ENCODE results near the gene AOAH.

Gene AOAH, protein sequence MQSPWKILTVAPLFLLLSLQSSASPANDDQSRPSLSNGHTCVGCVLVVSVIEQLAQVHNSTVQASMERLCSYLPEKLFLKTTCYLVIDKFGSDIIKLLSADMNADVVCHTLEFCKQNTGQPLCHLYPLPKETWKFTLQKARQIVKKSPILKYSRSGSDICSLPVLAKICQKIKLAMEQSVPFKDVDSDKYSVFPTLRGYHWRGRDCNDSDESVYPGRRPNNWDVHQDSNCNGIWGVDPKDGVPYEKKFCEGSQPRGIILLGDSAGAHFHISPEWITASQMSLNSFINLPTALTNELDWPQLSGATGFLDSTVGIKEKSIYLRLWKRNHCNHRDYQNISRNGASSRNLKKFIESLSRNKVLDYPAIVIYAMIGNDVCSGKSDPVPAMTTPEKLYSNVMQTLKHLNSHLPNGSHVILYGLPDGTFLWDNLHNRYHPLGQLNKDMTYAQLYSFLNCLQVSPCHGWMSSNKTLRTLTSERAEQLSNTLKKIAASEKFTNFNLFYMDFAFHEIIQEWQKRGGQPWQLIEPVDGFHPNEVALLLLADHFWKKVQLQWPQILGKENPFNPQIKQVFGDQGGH

GRCh38 chr7:36723951-36724664 lies at the start of gene AOAH:
AOAH (minus strand) TSS chr7:36724494; CDS start chr7:36724148, 346 bp downstream.
- Mint-ChIP-seq H3K36me3 (ENCODE audit: low read depth) (peaks cover 23% of the 10 kb centered on the region), H3K27ac (peak within 1 kb of the TSS; percentile 96), H3K4me3 (peak within 1 kb of the TSS; percentile 97), H3K4me1 (ENCODE audit: low read depth) (peaks cover 77% of the 10 kb centered on the region), H3K9me3 (peaks cover 6% of the 10 kb centered on the region), H3K27me3 (ENCODE audit: low read depth) (no peaks in the 10 kb centered on the region)
- peak; percentile 83 for DNase-seq (ENCODE audit: low spot score)

DNA sequence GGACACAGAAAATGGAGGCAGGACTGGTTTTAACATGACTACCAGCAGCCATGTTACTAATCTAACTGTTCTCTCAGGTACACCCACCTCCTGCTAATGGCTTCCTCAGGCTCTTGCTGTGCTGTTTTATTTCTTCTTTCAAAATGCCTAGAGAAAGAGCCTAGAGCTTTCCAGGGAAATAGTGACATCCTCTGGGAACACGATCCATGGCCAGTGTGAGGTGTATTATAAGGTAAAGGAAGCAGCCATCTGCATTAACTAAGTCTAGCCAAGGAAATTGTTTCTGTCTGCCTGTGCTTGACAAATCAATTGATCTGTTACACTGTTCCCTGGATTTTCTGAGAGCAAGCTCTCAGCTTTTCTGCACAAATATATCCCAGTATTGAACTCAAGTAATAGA lies 42.2 kb upstream of the AOAH start:
- Mint-ChIP-seq H3K36me3 (ENCODE audit: low read depth) (peaks cover 2% of the 10 kb centered on the region), H3K27me3 (ENCODE audit: low read depth) (peaks cover 2% of the 10 kb centered on the region), H3K4me3 (no peak overlapping the region), H3K9me3 (no peaks in the 10 kb centered on the region), H3K27ac (no peak overlapping the region), H3K4me1 (ENCODE audit: low read depth) (peaks cover 19% of the 10 kb centered on the region)
- no peak for DNase-seq (ENCODE audit: low spot score)

DNA sequence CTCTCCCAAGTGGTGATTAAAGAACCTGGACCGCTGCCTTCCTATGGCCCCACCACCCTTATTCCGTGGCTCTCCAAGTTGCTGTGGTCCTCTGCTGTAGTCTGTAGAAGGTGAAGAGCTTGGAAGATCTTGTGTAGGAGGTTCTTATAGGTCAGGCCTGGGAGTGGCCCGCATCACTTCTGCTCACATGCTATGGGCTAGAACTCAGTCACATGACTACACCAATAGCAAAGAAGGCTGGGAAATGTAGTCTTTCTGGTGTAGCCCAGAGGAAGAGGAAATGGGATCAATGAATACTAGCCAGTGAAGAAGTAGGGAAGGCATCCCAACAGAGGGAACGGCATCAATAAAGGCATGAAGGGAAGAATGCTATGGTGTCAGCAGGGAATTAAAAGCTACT lies 41.3 kb upstream of the AOAH start:
- peaks cover 2% of the 10 kb centered on the region for H3K36me3 Mint-ChIP-seq (ENCODE audit: low read depth)
- no peak for DNase-seq (ENCODE audit: low spot score)
- H3K27ac Mint-ChIP-seq = no peak overlapping the region
- H3K4me1 Mint-ChIP-seq (ENCODE audit: low read depth) = peaks cover 19% of the 10 kb centered on the region
- H3K4me3 Mint-ChIP-seq = no peak overlapping the region
- no peaks in the 10 kb centered on the region for H3K9me3 Mint-ChIP-seq
- H3K27me3 Mint-ChIP-seq (ENCODE audit: low read depth) = peaks cover 2% of the 10 kb centered on the region

DNA sequence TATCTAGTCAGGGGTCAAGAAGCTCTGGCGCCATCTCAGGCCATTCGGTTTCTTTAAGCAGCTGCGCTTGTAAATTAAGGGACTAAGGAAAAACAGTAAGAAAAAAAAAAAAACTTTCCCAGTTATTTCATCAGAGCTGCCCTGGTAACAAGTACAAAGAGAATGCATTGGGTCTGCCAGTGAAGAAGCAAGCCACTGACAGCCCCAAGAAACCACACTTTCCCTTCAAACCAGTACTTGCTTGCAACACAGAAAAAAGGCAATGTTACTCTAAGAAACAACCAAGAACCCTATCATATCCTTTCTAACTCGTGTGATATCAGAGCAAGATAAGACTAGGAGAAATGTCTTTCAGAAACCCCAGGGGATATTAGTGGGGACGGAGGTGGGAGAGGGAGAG lies 40.6 kb upstream of the AOAH start:
- no peak for DNase-seq (ENCODE audit: low spot score)
- peaks cover 2% of the 10 kb centered on the region for H3K27me3 Mint-ChIP-seq (ENCODE audit: low read depth)
- peaks cover 17% of the 10 kb centered on the region for H3K4me1 Mint-ChIP-seq (ENCODE audit: low read depth)
- peak overlapping the region; percentile 46 for H3K27ac Mint-ChIP-seq
- H3K36me3 Mint-ChIP-seq (ENCODE audit: low read depth) = peaks cover 2% of the 10 kb centered on the region
- H3K4me3 Mint-ChIP-seq = peak overlapping the region; percentile 1
- no peaks in the 10 kb centered on the region for H3K9me3 Mint-ChIP-seq

DNA sequence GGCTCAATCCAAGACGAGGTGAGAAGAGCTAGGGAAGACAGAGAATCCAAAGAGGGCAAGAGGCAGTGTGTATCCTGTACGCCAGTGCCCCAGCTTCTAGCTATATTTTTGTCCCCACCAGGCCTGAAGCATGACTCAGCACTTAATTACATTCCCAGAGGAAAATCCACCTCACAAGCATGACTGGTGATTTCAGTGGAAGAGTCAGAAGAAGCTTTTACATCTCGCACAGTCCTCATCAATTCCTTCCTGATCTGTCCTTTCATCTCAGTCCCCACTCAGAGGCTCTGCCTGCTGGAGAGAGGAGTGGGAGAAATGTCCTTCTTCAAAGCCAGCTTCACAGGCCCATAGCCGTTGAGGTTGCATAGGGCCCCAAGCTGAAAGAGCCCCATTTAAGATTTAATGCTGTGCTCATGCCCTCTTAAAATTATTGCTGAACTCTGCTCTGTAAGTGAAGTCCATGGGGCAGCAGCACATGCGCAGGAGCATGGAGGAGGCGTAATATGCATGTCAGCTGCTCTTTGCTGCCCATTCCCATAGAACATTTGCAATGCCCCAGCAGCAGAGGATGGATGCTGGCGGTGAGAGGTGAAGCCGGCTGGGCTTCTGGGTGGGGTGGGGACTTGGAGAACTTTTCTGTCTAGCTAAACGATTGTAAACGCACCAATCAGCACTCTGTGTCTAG lies 39.0 kb upstream of the AOAH start:
- Mint-ChIP-seq H3K9me3 (no peaks in the 10 kb centered on the region), H3K36me3 (ENCODE audit: low read depth) (peaks cover 2% of the 10 kb centered on the region), H3K4me3 (no peak overlapping the region), H3K27me3 (ENCODE audit: low read depth) (no peaks in the 10 kb centered on the region), H3K4me1 (ENCODE audit: low read depth) (peaks cover 17% of the 10 kb centered on the region), H3K27ac (no peak overlapping the region)
- DNase-seq (ENCODE audit: low spot score) = no peak

GRCh38 chr7:36762394-36762793 lies 38.1 kb upstream of the AOAH start:
- H3K36me3 Mint-ChIP-seq (ENCODE audit: low read depth) = peaks cover 2% of the 10 kb centered on the region
- no peaks in the 10 kb centered on the region for H3K9me3 Mint-ChIP-seq
- no peaks in the 10 kb centered on the region for H3K27me3 Mint-ChIP-seq (ENCODE audit: low read depth)
- DNase-seq (ENCODE audit: low spot score) = no peak
- peaks cover 17% of the 10 kb centered on the region for H3K4me1 Mint-ChIP-seq (ENCODE audit: low read depth)
- H3K27ac Mint-ChIP-seq = no peak overlapping the region
- H3K4me3 Mint-ChIP-seq = no peak overlapping the region

DNA sequence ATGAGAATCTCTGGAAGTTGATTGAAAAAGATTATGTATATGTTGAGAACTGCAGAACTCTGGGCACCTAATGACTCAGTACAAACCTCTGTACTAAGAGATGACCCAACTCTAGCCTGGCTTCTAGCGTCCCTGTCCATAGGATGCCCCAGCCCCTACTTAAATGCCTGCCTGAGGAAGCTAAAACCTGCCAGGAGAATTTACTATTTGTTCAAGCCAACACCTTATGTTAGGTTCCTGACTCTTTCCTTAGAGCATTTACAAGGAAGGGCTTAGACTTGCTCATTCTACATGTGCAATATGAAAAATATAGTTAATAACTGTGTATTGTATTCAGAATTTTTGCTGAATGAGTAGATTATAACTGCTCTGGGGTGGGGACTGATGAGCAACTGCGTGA lies 37.5 kb upstream of the AOAH start:
- peaks cover 17% of the 10 kb centered on the region for H3K4me1 Mint-ChIP-seq (ENCODE audit: low read depth)
- no peak overlapping the region for H3K27ac Mint-ChIP-seq
- peaks cover 2% of the 10 kb centered on the region for H3K36me3 Mint-ChIP-seq (ENCODE audit: low read depth)
- DNase-seq (ENCODE audit: low spot score) = no peak
- H3K27me3 Mint-ChIP-seq (ENCODE audit: low read depth) = no peaks in the 10 kb centered on the region
- no peak overlapping the region for H3K4me3 Mint-ChIP-seq
- H3K9me3 Mint-ChIP-seq = no peaks in the 10 kb centered on the region

GRCh38 chr7:36760856-36761762 lies 36.8 kb upstream of the AOAH start:
- no peak for DNase-seq (ENCODE audit: low spot score)
- no peaks in the 10 kb centered on the region for H3K9me3 Mint-ChIP-seq
- H3K27ac Mint-ChIP-seq = no peak overlapping the region

DNA sequence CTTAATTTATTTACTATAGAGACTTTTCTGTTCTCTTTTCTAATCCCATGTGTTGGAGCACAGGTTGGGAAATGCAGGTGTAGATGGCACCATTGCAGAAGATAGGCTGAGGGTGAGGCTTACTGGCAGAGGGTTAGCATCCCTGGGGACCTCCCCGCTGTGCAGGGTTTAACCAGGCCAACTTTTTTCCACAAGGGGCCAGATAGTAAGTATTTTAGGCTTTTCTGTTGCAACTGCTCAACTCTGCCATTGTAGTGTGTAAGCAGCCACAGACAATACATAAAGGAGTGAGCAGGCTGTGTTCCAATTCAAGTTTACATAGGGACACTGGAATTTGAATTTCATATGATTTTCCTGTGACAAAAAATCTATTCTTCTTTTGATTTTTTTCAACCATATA lies 34.6 kb upstream of the AOAH start:
- H3K9me3 Mint-ChIP-seq = no peaks in the 10 kb centered on the region
- H3K4me3 Mint-ChIP-seq = no peak overlapping the region
- no peaks in the 10 kb centered on the region for H3K36me3 Mint-ChIP-seq (ENCODE audit: low read depth)
- H3K4me1 Mint-ChIP-seq (ENCODE audit: low read depth) = no peaks in the 10 kb centered on the region
- no peak overlapping the region for H3K27ac Mint-ChIP-seq
- no peak for DNase-seq (ENCODE audit: low spot score)
- no peaks in the 10 kb centered on the region for H3K27me3 Mint-ChIP-seq (ENCODE audit: low read depth)

More at GRCh38 chr7:36760856-36761762, 36.8 kb upstream of the AOAH start:
- H3K36me3 Mint-ChIP-seq (ENCODE audit: low read depth) = peaks cover 2% of the 10 kb centered on the region
- H3K4me3 Mint-ChIP-seq = no peak overlapping the region
- peaks cover 17% of the 10 kb centered on the region for H3K4me1 Mint-ChIP-seq (ENCODE audit: low read depth)
- no peaks in the 10 kb centered on the region for H3K27me3 Mint-ChIP-seq (ENCODE audit: low read depth)

DNA sequence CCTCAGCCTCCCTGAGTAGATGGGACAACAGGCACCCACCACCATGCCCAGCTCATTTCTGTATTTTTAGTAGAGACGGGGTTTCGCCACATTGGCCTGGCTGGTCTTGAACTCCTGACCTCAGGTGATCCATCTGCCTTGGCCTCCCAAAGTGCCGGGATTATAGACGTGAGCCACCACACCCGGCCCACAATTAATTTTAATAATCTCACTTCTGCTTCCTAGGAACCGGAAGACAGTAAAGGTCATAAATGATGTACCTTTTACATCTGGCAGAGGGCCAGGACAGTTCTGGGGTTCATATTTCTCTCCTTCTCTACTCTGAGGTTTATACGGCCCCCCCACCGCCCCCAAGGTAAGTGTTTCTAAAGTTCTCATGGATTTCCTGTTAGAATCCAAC lies 31.2 kb upstream of the AOAH start:
- Mint-ChIP-seq H3K4me3 (no peak overlapping the region), H3K36me3 (ENCODE audit: low read depth) (peaks cover 2% of the 10 kb centered on the region), H3K27me3 (ENCODE audit: low read depth) (peaks cover 3% of the 10 kb centered on the region), H3K27ac (no peak overlapping the region), H3K9me3 (no peaks in the 10 kb centered on the region), H3K4me1 (ENCODE audit: low read depth) (no peaks in the 10 kb centered on the region)
- DNase-seq (ENCODE audit: low spot score) = no peak

DNA sequence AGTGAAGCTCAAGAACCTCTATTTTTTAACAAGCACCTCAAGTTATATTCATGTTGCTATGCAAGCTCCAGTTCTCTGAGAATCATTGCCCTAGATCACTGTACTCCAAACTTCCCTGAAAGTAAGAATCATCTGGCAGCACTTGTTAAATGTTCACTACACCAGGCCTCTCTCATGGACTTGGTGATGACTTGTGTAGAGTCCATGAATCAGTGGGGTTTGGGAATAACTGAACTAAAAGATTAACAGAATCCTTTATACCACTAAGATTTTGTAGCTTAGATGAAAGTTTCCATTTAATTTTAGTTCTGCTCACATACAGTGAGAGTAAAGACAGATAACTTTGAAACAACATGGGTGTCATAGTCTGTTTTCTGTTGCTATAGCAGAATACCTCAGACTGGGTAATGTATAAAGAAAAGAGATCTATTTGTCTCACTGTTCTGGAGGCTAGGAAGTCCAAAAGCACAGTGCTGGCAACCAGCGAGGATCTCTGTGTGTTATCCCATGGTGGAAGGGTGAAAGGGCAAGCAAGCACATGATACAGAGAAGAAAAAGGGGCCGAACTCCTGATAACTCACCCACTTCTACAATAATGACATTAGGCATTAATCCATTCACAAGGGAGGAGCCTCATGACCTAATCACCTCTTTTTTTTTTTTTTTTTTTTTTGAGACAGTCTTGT lies 27.9 kb upstream of the AOAH start:
- Mint-ChIP-seq H3K27ac (no peak overlapping the region), H3K36me3 (ENCODE audit: low read depth) (peaks cover 5% of the 10 kb centered on the region), H3K9me3 (no peaks in the 10 kb centered on the region), H3K4me3 (no peak overlapping the region), H3K27me3 (ENCODE audit: low read depth) (peaks cover 3% of the 10 kb centered on the region), H3K4me1 (ENCODE audit: low read depth) (peaks cover 20% of the 10 kb centered on the region)
- DNase-seq (ENCODE audit: low spot score) = no peak

- peaks cover 3% of the 10 kb centered on the region for H3K27me3 Mint-ChIP-seq (ENCODE audit: low read depth)
- H3K4me3 Mint-ChIP-seq = no peak overlapping the region
- peaks cover 28% of the 10 kb centered on the region for H3K4me1 Mint-ChIP-seq (ENCODE audit: low read depth)
- H3K36me3 Mint-ChIP-seq (ENCODE audit: low read depth) = peaks cover 5% of the 10 kb centered on the region
- no peaks in the 10 kb centered on the region for H3K9me3 Mint-ChIP-seq
- H3K27ac Mint-ChIP-seq = no peak overlapping the region
- no peak for DNase-seq (ENCODE audit: low spot score)
Observed at GRCh38 chr7:36750451-36750850, 26.2 kb upstream of the AOAH start.

Measured in T-helper 2 cell treated with Interferon-gamma antibody and Interleukin-4, amounts not matched to agents 5 μg/mL and 100 μg/mL, for 36 hours (primary cell).